ENCODE data around the gene FOXP4. TPM values are rescaled to one million over a fixed set of nuclear protein-coding genes. Genes with fewer than 3 reads are reported as not detected.

The FOXP4 gene
- total and polyA plus RNA-seq, 2 experiments from 2014 or later = 1.1 to 3.9 TPM

DNA sequence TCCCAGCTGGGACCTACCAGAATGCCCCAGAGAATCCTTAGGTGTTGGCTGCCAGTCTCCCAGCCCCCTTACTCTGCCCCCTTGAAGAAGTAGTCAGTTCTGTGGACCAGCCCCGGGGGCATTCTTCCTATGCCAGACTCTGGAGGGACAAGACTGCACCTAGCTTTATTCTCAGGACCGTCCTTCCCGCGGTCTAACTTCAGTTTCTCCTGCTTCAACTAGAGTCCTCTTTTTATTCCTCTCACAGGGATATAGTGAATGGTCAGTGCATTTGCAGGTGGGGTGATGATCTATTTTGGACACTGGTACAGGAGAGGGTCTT lies 56.2 kb downstream of the FOXP4 start:
- no peaks in the 10 kb centered on the region for H3K4me1 ChIP-seq (ENCODE audit: insufficient read depth)
- no peaks in the 10 kb centered on the region for H3K9me3 ChIP-seq (ENCODE audit: low read depth)
- no peak overlapping the region for H3K27ac ChIP-seq
- no peaks in the 10 kb centered on the region for H3F3A ChIP-seq (ENCODE audit: insufficient read depth)
- H3K36me3 ChIP-seq (ENCODE audit: low read depth) = no peaks in the 10 kb centered on the region
- WGBS, 2 experiments (ENCODE audit: low coverage in 1 of 2, low lambda C conversion rate in 2 of 2, missing lambda C conversion rate in 2 of 2) = 70 to 72% methylated on average over 4 of the region's 4 CpGs
- in situ Hi-C loops (cut with MboI) = loop anchor here (10.0 kb wide), 1 partner anchor 72 kb away; no protein-coding TSS in a partner anchor
- H3K79me2 ChIP-seq (ENCODE audit: insufficient read depth) = no peaks in the 10 kb centered on the region
- H3K9ac ChIP-seq = no peak overlapping the region
- H2AFZ ChIP-seq = no peak overlapping the region
- no peaks in the 10 kb centered on the region for H3K9me2 ChIP-seq (ENCODE audit: insufficient read depth)
- H3K4me2 ChIP-seq (ENCODE audit: unreplicated experiment) = no peak overlapping the region
- H3K27me3 ChIP-seq (replicated peaks; ENCODE audit: insufficient read depth) = no peaks in the 10 kb centered on the region
- DNase-seq = no peak
- no peak overlapping the region for H3K4me3 ChIP-seq
- no peaks in the 10 kb centered on the region for H4K20me1 ChIP-seq (ENCODE audit: insufficient read depth)
- TF ChIP-seq EZH2 (IDR thresholded peaks at IDR 0.05; ENCODE audit: insufficient read depth, poor library complexity, severe bottlenecking) = no peak
- TF ChIP-seq EZH2phosphoT487 (IDR thresholded peaks at IDR 0.05; ENCODE audit: insufficient read depth, low read depth) = no peak

DNA sequence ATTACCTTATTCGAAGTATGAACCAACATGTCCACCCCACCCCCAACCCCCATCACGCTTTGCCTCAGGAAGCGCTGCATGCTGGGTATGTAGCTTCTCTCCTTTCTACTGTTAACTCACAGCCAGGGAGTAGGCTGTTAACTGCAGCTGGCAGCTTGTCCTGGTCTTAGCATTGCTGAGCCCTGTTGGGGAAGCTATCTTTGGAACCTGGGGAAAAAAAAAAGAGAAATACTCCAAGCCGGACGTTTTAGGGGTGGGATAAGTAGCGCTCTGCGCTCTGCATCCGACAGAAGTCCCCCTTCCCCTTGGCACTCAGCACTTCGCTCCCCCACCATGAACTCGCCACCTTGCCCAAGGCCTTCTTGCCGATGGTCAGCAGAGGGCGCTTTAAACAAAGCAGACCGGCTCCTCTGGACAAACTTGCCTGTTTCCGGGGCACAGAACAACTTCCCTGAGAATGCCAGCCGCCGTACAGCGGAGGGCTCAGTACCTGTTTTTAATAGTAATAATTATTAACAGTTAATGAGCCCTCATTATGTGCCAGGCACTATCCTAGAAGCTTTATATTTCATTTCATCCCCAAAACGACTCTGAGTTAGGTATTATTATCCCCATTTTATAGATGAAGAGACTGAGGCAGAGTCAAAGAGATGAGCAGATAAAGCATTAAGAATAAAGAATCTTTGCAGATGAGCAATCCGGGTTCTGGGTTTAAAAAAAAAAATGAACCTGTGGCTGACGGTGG lies 56.9 kb downstream of the FOXP4 start:
- Histone ChIP-seq H3K27me3 (replicated peaks; ENCODE audit: insufficient read depth) (no peaks in the 10 kb centered on the region), H3K4me3 (peak overlapping the region; percentile 61), H3K27ac (no peak overlapping the region), H3F3A (ENCODE audit: insufficient read depth) (no peaks in the 10 kb centered on the region), H3K4me1 (ENCODE audit: insufficient read depth) (no peaks in the 10 kb centered on the region), H3K9me2 (ENCODE audit: insufficient read depth) (no peaks in the 10 kb centered on the region), H3K4me2 (ENCODE audit: unreplicated experiment) (peak overlapping the region; percentile 62), H2AFZ (peak overlapping the region; percentile 82), H4K20me1 (ENCODE audit: insufficient read depth) (no peaks in the 10 kb centered on the region), H3K79me2 (ENCODE audit: insufficient read depth) (no peaks in the 10 kb centered on the region), H3K9me3 (ENCODE audit: low read depth) (no peaks in the 10 kb centered on the region), H3K36me3 (ENCODE audit: low read depth) (no peaks in the 10 kb centered on the region), H3K9ac (no peak overlapping the region)
- in situ Hi-C loops (cut with MboI) = loop anchor here (10.0 kb wide), 1 partner anchor 72 kb away; no protein-coding TSS in a partner anchor
- TF ChIP-seq EZH2phosphoT487 (IDR thresholded peaks at IDR 0.05; ENCODE audit: insufficient read depth, low read depth) = no peak
- no peak for TF ChIP-seq EZH2 (IDR thresholded peaks at IDR 0.05; ENCODE audit: insufficient read depth, poor library complexity, severe bottlenecking)
- 2 to 6% methylated on average over 20 of the region's 20 CpGs for WGBS, 2 experiments (ENCODE audit: low coverage in 1 of 2, low lambda C conversion rate in 2 of 2, missing lambda C conversion rate in 2 of 2)
- peak; percentile 87 for DNase-seq

DNA sequence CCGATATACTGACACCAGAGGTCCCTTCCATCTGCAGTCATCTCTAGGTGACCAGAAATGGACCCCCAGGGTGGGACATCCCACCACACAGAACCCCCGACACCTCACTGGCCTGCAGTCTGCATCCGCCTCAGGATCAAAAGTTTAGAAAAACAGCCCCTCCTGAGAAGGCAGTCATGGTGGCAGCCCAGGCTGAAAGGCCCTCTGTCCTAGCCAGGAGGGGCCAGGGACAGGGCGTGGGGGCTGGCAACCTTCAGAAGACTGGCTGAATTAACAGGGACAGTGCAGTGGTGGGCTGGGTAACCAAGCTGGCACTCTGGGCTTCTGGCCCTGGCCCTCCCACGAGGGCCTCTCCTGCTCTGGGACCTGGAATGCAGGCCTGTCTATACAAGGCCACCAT lies 57.8 kb downstream of the FOXP4 start:
- H3K9ac ChIP-seq = no peak overlapping the region
- no peaks in the 10 kb centered on the region for H3K9me3 ChIP-seq (ENCODE audit: low read depth)
- TF ChIP-seq EZH2 (IDR thresholded peaks at IDR 0.05; ENCODE audit: insufficient read depth, poor library complexity, severe bottlenecking) (no peak), EZH2phosphoT487 (IDR thresholded peaks at IDR 0.05; ENCODE audit: insufficient read depth, low read depth) (no peak)
- H3K27me3 ChIP-seq (replicated peaks; ENCODE audit: insufficient read depth) = no peaks in the 10 kb centered on the region
- no peak overlapping the region for H3K27ac ChIP-seq
- no peak overlapping the region for H3K4me2 ChIP-seq (ENCODE audit: unreplicated experiment)
- no peak overlapping the region for H3K4me3 ChIP-seq
- no peaks in the 10 kb centered on the region for H3K79me2 ChIP-seq (ENCODE audit: insufficient read depth)
- no peak overlapping the region for H2AFZ ChIP-seq
- H3F3A ChIP-seq (ENCODE audit: insufficient read depth) = no peaks in the 10 kb centered on the region
- H3K9me2 ChIP-seq (ENCODE audit: insufficient read depth) = no peaks in the 10 kb centered on the region
- DNase-seq = no peak
- no peaks in the 10 kb centered on the region for H3K36me3 ChIP-seq (ENCODE audit: low read depth)
- no peaks in the 10 kb centered on the region for H4K20me1 ChIP-seq (ENCODE audit: insufficient read depth)
- 54 to 62% methylated on average over 5 of the region's 5 CpGs for WGBS, 2 experiments (ENCODE audit: low coverage in 1 of 2, low lambda C conversion rate in 2 of 2, missing lambda C conversion rate in 2 of 2)
- no peaks in the 10 kb centered on the region for H3K4me1 ChIP-seq (ENCODE audit: insufficient read depth)
- in situ Hi-C loops (cut with MboI) = loop anchor here (10.0 kb wide), 1 partner anchor 71 kb away; no protein-coding TSS in a partner anchor

DNA sequence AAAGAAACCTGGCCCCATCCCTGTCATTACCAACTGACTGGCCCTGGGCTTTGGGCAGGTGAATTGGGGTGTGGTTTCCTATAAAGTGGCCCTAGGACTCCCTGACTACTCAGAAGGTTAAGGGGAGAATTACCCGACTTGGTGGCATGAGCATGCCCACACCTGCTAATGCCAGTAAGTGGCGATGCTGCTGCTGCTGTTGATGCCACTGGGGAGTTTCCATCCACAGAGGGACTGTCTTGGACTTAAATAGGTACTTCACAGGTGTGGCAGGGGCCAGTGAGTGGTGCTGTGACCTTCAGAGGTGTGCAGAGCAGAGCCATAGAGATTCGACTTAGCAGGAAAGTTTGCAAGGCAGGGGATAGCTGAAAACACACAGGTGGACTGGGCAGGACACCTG lies 59.5 kb downstream of the FOXP4 start:
- no peaks in the 10 kb centered on the region for H4K20me1 ChIP-seq (ENCODE audit: insufficient read depth)

More for the DNA sequence above, 59.5 kb downstream of the FOXP4 start:
- no peak for DNase-seq
- no peaks in the 10 kb centered on the region for H3K79me2 ChIP-seq (ENCODE audit: insufficient read depth)
- H3K4me3 ChIP-seq = no peak overlapping the region
- no peaks in the 10 kb centered on the region for H3K4me1 ChIP-seq (ENCODE audit: insufficient read depth)
- no peak overlapping the region for H3K4me2 ChIP-seq (ENCODE audit: unreplicated experiment)
- H3K27ac ChIP-seq = no peak overlapping the region
- WGBS, 2 experiments (ENCODE audit: low coverage in 1 of 2, low lambda C conversion rate in 2 of 2, missing lambda C conversion rate in 2 of 2) = 58 to 64% methylated on average over 3 of the region's 3 CpGs
- H3F3A ChIP-seq (ENCODE audit: insufficient read depth) = no peaks in the 10 kb centered on the region
- no peaks in the 10 kb centered on the region for H3K9me2 ChIP-seq (ENCODE audit: insufficient read depth)
- in situ Hi-C loops (cut with MboI) = loop anchor here (10.0 kb wide), 1 partner anchor 69 kb away; no protein-coding TSS in a partner anchor
- no peaks in the 10 kb centered on the region for H3K27me3 ChIP-seq (replicated peaks; ENCODE audit: insufficient read depth)
- no peak for TF ChIP-seq EZH2 (IDR thresholded peaks at IDR 0.05; ENCODE audit: insufficient read depth, poor library complexity, severe bottlenecking)
- no peak for TF ChIP-seq EZH2phosphoT487 (IDR thresholded peaks at IDR 0.05; ENCODE audit: insufficient read depth, low read depth)
- no peak overlapping the region for H2AFZ ChIP-seq
- no peak overlapping the region for H3K9ac ChIP-seq
- H3K36me3 ChIP-seq (ENCODE audit: low read depth) = no peaks in the 10 kb centered on the region
- no peaks in the 10 kb centered on the region for H3K9me3 ChIP-seq (ENCODE audit: low read depth)
